Stimulated activated CD8-positive, alpha-beta memory T cell treated with anti-CD3 and anti-CD28 coated beads, Interleukin-7, amount 100 ng/mL, for 1 hour (primary cell): ENCODE data around the gene ZNF107.

Experiments used
- DNase-seq, 2 donors: peaks; one replicate each; pipeline ENCODE4 v3.0.0-alpha.2; 2020; ENCODE audit warnings: low read depth in 2 of 2

The ZNF107 gene

DNA sequence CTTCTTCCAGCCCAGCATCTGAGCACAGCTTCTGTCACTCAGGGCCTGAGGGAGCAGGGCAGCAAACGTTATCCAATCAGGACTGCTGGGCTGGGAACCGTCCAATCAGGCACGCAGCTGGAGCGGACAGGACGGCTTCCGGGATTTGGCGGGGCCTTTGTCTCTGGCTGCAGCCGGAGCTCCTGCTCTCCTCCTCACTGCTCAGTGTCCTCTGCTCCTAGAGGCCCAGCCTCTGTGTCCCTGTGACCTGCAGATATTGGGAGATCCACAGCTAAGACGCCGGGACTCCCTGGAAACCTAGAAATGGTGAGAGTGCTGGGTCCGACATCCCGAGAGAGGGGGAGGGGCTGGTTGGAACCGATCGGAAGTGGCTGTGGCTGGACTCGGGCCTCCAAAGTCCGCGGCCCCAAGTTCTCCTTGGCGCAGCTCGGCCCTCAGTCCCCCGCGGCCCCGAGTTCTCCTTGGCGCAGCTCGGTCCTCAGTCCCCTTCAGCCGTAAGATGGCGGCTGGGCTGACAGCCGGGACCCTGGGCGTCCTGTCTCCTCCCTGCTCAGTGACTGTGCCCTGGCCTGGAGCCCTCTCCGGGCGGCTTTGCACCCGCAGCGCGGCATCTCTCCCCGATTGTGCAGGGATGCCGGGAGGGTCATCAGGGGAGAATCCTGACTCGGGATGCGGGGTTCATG lies at the start of gene ZNF107:
ZNF107 (plus strand) TSS at position 154 of the 683 bp plus-strand sequence; CDS start at position 304, 150 bp downstream.
- DNase-seq: peak; percentile 69 to 70

- no peak for DNase-seq
Measured at GRCh38 chr7:64618785-64619456, 47.0 kb upstream of the ZNF107 start.

GRCh38 chr7:64619705-64620104 lies 46.2 kb upstream of the ZNF107 start:
- DNase-seq: no peak

DNA sequence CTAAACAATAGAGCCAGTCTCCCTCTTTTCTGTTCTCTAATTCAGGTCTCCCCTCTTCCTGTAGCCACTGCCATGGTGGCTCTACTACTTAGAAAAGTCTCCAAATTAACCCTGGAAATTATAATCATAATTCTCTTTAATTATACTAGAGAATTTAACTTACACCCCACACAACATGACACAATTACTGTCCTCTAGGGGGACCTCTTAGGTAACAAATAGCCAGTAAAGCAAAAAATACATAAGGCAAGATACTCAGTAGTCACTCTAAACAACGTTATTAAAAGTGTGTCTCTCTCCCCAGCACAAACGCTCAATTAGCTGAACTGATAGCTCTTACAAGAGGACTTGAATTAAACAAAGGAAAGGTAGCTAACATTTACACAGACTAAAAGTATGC lies 44.3 kb upstream of the ZNF107 start:
- DNase-seq: no peak

DNA sequence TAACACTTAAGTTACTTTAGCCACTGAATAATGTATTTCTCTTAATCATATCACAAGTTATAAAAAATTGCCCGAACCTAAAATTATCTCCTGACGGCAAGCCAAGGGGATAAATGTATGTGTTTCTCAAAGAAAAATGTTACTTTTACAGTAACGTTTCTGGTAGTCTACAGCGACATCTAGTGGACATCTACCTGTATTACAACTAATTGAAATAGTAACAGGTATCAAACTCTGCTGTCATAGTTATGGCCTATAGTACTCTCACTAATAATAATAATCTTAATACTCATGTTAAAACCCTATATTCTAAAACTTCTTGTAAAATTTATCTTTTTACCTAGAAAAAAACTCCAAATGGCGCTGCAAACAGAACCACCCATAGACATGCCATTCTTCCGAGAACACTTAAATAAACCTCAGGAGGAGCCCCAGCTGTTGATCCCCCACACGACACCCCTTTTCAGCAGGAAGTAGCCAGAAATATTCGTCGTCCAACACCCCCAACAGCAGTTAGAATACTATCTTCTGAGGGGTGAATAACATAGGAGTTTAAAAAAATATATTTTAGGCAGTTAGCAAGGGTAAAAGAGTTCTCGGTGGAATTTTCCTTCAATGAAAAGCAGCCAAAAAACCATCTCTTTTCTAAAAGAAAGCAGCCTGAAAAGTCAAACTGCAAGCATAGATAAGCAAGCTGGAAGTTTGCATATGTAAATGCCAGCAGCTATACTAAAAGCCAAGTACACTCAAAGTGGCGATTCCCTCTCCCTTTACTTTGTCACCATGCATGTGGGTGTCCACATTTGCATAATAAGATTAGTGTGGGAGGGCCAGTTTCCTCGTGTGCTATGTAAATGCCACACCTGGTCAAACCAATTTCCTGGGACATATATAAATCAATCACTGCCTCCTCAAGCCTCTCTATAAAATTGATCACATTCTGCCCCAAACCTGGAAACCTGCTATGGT lies 40.5 kb upstream of the ZNF107 start:
- DNase-seq: no peak

DNA sequence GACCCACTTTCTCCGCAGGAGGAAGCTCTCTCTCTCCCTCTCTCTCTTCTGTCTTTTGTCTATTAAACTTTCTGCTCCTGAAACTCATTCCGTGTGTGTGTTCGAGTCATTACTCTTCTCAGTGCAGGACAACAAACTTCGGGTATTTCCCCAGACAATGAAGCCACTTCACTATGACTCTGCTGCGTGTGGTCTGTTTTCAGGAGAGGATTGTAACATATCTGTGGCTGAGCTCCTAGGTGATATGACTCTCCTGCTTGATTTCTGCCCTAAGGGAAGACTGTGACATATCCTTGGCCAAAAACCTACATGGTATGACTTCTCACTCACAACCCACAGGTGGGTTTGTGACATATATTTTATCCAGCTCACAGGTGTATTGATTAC lies 39.9 kb upstream of the ZNF107 start:
- no peak for DNase-seq

- no peak for DNase-seq
Measured at GRCh38 chr7:64626557-64626956, 39.4 kb upstream of the ZNF107 start.

- DNase-seq: no peak
Measured at GRCh38 chr7:64628192-64628591, 37.7 kb upstream of the ZNF107 start.

DNA sequence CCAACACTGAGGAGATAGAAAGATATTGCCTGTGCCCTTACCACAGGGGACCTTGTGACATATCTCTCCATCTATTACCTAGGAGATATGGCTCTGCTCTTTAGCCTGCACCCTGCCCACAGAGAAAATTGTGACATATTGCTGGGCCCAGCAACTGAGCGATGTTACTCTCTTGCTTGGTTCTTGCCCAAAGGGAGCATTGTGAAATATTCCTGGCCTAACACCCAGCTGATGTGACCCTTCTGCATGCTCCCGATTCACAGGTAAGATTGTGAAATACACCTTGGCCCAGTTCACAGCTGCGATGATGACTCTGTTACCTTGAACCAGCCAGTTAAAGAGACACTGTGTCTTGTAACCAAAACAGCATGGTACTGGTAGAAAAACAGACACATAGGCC lies 37.2 kb upstream of the ZNF107 start:
- DNase-seq: no peak

GRCh38 chr7:64630496-64630895 lies 35.4 kb upstream of the ZNF107 start:
- DNase-seq: no peak

DNA sequence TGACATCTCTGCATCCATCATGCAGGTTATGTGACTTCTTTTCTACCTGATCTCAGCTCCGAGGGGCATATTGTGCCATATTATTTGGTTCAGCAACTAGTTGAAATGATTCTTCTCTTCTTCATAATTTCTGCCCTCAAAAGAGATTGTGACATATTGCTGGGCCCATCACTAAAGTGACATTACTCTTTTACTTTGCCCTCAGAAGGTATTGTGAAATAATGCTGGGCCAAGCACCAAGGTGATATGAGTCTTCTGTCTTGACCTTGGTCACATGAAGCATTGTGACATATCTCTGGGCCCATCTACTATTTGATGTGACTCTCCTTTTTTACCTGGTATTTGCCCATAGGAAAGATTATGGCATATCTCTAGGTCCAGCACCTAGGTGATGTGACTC lies 33.9 kb upstream of the ZNF107 start:
- no peak for DNase-seq

GRCh38 chr7:64633401-64633800 lies 32.5 kb upstream of the ZNF107 start:
- no peak for DNase-seq

DNA sequence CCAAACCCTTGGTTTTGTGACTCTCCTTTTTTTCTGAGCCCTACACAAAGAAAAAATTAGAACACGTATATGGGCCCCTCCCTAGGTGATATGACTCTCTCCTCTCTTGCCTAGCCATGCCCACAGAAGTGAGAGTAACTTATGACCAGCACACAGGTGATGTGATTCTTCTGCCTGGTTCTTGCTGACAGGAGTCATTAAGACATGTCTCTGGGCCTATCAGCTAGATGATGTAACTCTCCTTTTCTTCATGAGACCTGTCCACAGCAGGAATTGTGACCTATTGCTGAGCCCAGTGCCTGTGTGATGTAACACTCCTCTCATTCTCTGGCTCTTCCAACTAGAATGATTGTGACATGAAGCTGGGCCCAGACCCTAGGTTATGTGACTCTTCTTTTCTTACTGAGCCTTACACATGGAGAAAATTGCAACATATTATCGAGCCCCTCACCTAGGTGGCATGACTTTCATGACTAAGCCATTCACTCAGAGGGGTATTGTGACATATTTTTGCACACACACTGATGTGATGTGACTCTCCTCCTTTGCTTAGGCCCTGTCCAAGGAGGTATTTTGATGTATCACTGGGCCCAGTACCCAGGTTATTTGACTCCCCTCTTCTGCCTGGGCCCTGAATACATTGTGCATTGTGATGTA lies 31.4 kb upstream of the ZNF107 start:
- DNase-seq: no peak

GRCh38 chr7:64636386-64636785 lies 29.5 kb upstream of the ZNF107 start:
- DNase-seq: no peak

- DNase-seq: no peak
Measured at GRCh38 chr7:64637521-64638445, 28.1 kb upstream of the ZNF107 start.

GRCh38 chr7:64638822-64639221 lies 27.1 kb upstream of the ZNF107 start:
- DNase-seq: no peak

DNA sequence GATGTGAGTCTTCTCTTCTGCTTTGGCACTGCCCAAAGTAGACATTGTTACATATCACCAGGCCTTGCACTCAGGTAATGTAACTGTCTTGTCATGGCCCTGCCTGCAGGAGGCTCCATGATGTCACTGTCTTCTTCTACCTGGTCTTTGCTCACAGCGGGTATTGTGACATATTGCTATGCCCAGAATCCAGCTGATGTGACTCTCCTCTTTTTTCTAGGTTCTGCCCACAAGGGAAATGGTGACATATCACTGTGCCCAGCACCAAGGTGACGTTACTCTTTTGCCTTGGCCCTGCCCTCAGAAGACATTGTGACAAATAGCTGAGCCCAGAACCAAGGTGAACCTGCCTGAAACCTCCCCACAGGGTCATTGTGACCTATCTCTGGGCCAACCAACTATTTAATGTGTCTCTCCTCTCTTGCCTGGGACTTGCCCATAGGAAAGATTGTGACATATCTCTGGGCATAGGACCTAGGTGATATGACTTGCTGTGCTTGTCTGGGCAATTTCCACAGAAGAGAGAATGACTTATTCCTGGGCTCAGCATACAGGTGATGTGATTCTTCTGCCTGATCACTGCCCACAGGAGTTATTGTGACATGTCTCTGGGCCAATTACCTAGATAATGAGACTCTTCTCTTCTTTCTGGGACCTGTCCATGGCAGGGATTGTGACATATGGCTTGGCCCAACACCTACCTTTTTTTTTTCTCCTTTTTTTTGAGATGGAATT lies 26.5 kb upstream of the ZNF107 start:
- DNase-seq: no peak

DNA sequence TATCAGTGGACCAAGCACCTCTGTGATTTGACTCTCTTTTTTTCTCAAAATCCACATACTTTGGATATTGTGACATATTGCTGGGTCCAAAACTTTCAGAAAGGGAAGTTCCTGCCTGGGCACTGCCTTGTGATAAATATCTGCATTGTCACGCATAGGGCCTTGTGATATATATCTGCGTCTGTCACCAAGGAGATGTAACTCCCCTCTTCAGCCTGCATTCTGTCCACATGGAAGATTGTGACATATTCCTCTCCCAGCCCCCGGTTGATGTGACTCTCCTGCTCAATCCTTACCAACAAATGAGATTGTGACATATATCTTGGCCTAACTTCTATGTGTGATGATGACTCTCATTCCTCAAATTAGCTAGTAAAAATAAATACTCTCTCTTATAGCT lies 25.4 kb upstream of the ZNF107 start:
- DNase-seq: no peak

DNA sequence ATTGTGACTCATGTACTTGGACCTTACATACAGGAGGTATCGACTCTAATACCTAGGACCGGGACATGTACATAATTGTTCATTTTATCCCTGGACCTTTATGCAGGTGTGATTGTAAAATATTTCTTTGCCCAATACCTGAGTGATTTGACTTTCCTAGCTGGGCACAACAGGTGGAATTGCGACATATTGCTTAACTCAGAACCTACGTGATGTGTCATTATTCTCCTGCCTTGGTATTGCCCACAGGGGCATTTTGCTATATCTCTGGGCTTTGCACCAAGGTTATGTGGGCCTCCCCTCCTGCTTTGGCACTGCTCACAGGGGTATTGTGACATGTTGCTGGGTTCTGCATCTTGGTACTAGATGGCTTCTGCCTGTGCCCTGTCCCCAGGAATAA lies 23.9 kb upstream of the ZNF107 start:
- DNase-seq: no peak

DNA sequence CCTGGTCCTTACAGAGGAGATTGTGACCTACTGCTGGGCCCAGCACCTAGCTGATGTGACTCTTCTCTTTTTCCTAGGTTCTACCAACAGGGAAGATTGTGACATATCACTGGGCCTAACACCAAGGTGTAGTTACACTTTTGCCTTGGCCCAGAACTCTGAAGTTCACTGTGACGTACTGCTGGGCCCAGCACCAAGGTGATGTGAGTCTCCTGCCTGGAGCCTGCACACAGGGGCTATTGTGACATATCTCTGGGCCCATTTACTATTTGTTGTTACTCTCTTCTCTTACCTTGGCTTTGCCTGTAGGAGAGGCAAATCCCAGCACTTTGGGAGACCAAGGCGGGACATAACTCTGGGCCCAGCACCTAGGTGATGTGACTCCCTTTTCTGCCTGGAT lies 23.1 kb upstream of the ZNF107 start:
- no peak for DNase-seq
